Stimulated activated CD8-positive, alpha-beta memory T cell treated with anti-CD3 and anti-CD28 coated beads, Interleukin-15, amount 100 ng/mL, for 48 hours (primary cell): ENCODE data around the gene TMEM171.

Experiments
- DNase-seq, 2 donors: peaks; one replicate each; pipeline ENCODE4 v3.0.0-alpha.2; 2020; ENCODE audit warnings: low read depth in 2 of 2

Gene TMEM171

DNA sequence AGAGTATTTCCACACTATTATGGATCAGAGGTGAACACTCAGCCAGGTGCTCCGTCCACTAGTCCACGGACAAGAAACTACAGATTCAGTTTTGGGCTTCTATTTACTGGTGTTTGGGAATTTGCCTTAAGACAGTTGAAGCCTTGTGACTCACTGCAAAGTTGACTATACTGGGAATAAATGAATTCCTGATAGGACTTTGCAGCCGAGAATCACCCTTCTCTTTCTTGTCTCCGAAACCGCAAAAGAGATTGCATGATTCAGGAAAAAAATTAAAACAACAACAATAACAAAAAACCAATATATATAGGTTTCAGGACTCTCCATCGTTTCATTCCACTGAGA lies 716 bp downstream of the TMEM171 start:
- DNase-seq: no peak

DNA sequence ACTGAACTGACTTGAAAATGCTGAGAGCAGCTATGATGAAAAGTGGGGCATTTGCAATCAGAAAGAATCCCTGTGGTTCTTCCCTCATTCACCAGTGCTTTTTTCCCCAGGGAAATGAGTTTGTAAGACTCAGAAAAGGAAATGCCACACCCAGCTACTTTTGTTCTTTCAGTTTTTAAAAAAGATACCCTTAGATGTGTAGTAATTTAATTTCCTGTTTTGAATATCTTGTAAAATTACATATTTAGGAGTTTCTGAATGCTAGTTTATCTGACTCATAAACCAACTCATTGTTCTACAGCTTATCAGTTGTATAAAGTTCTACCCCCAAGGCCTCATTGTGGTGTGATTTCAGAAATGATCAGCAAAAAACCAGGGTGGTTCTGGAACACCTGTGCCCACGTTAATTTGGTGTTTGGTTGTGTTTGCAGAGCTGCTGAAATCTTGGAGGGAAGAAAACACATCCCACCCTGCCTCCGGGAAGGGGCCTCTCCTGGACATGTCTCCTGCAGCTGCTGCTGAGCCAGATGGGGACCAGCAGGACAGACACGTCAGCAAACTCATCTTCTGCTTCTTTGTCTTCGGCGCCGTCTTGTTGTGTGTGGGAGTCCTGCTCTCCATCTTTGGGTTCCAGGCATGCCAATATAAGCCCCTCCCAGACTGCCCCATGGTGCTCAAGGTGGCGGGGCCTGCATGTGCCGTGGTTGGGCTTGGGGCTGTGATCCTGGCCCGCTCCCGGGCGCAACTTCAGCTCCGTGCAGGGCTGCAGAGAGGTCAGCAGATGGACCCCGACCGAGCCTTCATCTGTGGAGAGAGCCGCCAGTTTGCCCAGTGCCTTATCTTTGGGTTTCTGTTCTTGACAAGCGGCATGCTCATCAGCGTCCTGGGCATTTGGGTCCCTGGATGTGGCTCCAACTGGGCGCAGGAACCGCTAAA lies 2.8 kb downstream of the TMEM171 start:
- DNase-seq: no peak

DNA sequence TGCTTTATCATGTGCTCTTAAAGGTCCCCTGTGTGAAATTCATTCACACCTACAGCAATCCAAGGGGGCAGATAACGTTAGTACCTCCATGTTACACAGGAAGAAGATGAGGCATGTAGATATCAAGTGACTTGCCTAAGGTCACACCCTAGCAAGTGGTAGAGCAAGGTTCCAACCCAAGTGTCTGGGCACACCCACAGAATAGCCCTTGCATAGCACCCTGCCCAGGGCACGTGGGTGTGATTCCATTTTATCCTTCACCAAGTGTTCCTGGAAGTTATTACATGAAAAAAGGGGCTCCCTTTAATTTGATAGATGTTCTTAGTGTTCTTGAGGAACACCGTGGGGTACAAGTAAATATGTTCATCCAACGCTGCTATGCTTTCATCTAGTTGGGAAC lies 4.9 kb downstream of the TMEM171 start:
- DNase-seq: no peak

DNA sequence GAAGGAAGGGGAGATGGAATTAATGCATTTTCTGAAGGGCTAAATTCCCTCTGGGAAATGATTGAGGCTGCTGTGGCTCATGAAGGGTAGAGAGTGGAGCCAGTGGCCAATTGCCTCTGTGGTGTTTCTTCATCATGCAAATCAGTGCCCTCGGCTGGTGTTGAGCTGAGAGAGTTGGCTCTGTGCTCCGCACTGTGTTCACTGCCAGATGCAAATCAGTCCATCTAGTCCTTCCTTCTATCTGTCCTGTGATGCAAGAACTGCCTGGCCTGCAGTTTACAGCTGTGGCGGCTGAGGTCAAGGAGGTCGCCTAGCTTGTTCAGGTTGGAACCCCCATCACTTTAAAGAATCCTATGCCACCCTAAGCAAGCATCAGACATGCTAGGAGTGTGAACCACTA lies 6.0 kb downstream of the TMEM171 start:
- no peak for DNase-seq

DNA sequence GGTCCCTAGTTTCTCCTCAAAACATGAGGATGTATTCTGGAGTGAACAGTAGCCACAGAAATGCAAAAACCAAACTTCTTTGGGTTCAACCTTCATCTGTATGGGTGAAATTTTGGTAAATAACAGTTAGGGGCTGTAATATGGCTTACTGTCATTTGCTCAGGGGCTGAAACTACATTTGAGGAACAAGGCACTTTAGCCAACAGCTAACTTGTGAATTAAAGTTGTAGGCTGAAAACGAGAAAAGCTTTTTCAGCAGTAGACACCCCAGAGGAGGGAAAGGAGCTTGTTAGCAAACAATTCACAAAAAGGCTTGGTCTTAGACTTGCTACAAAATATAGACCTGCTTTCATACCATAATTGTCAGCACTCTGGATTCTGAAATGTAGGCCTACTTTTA lies 6.6 kb downstream of the TMEM171 start:
- no peak for DNase-seq

- DNase-seq: no peak
Observed at GRCh38 chr5:73129143-73129542, 8.8 kb downstream of the TMEM171 start.

GRCh38 chr5:73130811-73131210 lies 10.4 kb downstream of the TMEM171 start:
- DNase-seq: no peak

DNA sequence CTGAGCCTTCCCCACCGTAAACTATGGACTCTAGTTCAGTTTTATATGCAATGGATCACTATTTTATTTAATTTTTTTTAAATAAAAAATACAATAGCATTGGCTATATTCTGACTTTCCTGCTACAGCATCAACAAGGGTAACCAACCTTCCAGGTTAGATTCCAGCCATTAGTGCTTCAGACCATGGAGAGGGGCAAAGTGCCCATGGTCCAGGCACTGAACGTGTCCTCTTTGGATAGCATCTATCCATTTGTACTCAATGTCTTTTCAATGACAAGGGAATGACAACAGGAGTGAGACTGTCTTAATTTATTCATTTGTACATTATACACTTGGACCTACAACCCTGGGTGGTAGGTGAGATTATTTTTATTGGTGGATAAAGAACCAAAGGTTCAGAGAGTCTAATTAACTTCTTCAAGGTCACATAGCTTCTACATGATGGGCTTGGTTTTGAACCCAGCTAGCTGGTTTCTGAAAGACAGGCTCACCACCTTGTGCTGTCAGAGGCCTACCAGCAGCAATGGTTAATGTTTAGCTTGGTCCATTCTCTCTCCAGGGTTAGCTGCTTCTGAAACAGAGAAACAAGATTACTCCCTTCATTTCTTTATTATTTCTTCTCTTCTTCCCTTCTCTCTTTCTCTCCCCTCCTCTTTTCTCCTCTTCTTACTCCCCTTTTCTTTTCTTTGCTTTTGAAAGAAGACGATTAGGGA lies 11.5 kb downstream of the TMEM171 start:
- DNase-seq: no peak

DNA sequence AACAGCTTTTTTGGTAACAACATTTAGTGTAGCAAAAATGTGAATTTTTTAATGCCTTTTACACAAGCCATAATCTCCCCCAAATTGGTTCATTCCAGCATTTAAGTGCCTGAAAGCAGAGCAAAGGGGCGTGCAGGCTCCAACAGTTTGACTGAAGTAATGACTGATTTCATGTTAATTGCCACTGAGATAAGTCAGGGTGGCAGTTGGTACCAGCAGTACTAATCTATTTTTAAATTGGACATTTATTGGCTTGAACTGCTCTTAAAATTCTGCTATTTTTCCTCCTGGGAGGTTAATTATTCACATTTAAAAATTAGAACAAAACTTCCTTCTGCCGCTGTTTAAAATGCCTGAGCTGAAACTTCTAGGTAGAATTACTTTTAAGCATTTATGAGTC lies 12.4 kb downstream of the TMEM171 start:
- no peak for DNase-seq

GRCh38 chr5:73135021-73135420 lies 14.6 kb downstream of the TMEM171 start:
- DNase-seq: no peak

DNA sequence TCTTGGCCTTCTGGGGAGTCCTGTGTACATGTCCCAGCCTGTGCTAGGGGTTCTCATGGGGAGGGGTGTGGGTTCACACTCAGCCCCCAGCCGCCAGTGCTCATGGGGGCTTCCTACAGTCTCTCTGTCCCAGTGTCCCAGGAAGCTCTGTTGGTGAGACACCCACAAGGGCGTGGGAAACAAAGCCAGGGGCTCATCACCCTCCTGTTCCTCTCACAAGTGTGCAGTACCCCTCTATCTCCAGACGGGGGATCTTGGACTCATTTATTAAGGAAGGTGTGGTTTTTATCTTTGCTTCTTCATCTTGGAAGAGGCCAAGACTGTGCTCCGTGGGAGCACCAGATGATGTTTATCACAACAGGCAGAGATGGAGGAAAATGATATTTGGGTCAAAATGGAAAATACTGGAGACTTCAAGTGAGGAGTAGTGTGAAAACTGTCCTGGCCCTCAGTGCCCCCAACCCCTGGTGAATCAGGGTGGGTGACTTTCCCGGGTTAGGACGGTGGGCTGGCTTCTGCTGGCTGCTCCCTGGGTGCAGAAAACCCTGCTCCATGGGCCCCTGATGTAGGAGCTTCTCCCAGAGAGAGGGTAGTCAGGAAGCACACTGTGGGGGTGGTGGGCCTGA lies 15.2 kb downstream of the TMEM171 start:
- no peak for DNase-seq

DNA sequence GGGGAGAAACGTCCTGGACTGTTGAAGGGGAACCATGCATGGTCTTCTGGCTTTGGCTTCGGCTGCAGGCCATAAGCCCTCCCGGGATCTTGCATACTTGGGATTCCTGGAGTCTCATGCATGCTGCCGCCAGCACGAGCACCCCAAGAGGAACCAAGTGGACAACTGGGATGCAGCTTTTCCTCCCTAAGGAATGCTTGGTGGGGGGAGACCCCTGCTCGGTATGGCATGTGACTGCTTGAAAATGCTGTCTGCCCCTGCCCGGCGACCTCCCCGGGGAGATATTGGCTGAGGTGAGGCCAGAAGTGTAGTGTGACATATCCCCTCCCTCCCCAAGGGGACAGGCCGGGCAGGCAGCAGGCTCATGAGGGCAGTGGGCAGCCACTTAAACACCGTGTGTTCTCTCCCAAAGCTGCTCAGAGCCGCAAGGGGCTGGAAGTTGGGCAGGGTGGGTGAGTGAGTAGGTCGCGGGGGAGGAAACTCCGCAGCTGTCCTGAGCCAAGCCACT lies 15.7 kb downstream of the TMEM171 start:
- DNase-seq: no peak

DNA sequence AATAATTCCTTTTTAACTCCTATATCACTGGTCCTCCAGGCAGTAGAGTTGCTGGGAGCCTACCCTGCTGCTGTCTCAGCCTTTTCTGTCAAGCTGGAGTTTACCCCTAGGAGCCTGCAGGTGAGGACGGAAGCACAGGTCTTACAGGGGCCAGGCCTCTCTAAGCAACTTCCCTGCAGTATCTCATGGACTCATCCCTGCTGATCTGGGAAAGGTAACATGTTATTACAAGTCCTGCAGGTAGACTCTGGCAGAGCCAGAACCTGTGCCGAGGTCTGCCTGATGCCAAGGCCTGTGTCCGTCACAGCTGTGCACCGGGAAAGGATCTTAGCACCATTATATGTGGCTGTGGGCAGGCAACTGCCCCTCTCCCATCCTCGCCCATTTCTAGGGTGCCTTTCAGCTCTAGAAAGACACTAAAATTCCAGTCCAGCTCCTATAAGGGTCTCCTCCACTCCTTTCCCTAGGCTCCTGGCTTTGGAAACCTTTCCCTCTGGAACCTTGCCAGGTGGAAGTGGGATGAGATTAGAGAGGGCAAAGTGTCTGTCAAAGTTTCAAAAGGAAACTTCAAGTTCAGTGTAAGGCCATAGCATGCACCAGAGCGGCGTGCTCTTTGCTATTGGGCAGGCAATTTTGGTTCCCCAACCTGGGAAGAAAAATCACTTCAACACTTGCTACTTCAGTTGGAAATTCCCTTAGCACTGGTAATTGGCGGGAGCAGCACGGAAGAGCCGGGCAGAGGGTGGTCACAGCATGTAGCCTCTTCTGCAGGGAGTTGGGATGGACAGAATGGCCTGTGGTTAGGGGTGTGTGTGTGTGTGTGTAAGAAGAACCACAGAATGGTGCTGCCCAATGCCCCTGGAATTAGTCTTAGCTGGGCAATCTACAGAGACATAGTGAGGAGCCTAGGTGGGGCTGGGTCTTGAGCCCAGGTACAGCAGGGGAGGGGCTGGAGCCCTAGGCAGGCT lies 17.5 kb downstream of the TMEM171 start:
- DNase-seq: no peak

DNA sequence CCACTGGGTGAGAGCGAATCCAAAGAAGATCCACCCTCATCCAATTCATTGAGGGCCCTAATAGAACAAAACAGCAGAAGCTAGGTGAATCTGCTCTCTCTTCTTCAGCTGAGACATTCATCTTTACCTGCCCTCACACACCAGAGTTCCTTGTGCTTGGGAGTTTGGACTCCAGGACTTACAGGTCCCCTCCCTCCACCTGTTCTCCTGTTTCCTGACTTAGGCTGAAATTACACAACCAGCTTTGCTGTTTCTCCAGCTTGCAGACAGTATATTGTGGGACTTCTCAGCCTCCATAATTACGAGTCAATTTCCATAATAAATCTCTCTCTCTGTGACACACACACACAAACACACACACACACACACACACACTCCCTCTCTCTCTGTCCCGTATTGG lies 19.1 kb downstream of the TMEM171 start:
- no peak for DNase-seq

DNA sequence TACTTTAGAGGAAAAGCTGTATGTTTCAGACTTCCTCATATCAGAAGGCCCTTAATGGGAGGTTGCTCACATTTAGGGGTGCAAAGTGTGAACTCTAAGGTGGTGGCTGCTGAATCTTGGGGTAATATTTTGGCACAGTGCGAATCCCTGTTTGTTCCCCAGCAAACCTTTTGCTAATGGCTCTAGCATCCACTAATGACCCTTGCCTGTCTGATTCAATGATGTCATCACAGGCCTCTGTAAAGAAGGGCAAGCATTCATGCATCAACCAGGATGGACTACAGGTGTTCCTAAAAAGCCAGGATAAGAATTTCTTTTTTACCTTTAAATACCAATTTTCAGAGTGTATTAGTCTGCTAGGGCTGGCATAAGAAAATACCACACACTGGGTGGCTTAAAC lies 20.4 kb downstream of the TMEM171 start:
- no peak for DNase-seq

DNA sequence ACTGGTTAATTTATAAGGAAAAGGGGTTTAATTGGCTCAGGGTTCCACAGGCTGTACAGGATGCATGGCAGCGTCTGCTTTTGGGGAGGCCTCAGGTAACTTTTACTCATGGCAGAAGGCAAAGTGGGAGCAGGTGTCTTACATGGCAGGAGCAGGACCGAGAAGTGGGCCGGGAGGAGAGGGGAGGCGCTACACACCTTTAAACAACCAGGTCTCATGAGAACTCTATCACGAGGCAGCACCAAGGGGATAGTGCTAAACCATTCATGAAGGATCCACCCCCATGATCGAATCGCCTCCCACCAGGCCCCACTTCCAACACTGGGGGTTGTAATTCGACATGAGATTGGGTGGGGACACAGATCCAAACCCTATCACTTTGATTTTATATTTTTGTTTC lies 21.7 kb downstream of the TMEM171 start:
- no peak for DNase-seq

GRCh38 chr5:73143716-73144115 lies 23.3 kb downstream of the TMEM171 start:
- DNase-seq: no peak

DNA sequence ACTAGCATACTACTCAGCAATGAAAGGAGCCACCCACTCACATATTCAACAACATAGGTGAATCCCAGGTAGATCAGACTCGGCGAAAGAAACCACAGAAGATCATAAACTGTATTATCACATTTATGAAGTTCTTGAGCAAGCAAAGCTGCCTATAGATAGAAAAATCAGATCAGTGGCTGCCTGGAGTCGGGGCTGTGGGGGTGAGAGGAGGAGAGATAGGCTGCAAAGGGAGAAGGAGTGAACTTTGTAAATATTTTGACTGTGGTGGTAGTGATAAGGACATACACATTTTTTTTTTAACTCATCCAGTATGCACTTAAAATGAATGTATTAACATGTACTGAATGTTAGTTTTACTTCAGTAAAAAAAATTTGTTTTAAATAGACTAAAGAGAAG lies 29.2 kb downstream of the TMEM171 start:
- no peak for DNase-seq

DNA sequence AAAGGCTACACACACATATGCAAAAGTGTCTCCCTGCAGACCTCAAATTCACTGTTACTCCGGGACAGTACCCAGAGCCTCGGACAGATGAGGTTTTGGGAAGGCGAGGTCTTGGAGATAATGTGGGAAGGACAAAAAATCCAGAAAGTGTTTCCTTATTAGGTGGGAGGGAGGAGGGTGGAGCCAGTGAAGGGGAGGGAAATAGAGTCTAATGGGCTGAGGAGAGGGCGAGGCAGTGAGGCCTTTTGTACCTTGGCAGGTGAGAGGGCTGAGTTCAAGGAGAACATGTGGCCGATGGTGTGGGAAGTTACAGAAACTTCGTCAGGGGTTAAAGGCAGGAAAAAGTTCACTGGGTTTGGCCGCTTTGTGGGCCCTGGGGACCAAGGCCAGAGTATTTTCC lies 30.5 kb downstream of the TMEM171 start:
- no peak for DNase-seq

DNA sequence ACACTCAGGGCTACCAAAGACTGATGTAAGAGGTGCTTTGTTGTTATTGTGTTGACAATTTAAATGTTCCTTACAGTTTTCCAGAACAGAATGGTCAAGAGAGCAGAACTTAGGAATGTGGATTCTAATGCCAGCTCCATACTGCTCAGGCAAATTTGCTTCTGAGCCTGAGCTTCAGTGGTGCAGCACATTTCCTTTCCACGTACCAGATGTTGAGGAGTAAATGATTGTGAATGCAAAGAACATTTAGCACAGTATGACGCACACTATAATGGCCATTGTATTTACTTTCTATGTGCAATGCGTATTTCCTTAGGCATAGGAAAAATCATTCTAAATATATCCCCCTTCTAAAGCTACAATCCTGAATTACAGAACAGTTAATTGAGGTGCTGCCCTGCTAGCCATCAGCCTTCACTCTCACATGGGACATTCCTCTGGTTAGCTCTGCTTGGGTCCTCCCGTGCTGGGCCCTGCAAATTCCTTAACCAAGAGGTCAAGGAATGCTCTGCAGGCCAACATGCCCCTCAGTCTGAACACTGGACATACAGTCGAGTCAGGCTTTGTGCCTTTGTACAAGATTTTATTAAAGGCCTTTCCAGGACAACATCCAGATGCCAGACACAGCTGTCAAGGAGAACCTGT lies 31.5 kb downstream of the TMEM171 start:
- no peak for DNase-seq
